GM19328 (cell line): ENCODE results near the gene ITPKB.

Experiments
- ATAC-seq: cut with Tn5 transposase; IDR thresholded peaks from one replicate; pipeline ENCODE4 v1.9.1; 2021; ENCODE audit warnings: mild to moderate bottlenecking, moderate library complexity; ENCODE audit not compliant: unreplicated experiment

The ITPKB gene

DNA sequence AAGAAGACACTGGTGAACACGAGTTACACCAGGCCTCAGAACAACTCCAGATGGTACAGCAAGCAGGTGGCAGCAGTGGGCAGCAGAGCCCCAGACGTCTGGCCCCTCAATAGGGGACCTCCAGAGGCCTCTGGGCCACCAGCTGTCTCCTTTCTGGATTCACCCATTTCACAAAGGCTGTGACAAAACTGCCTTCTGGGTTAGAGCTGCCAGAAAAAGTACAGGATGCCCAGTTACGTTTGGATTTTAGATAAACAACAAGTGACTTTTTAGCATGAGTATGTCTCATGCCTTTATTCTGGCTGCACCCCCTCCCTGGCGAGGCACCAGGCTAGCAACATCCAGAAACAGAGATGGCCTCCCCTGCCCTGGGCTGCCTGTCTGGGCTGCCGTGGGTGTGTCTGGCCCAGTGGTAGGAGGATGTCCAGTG lies 30.1 kb downstream of the ITPKB start:
- ATAC-seq: no peak

DNA sequence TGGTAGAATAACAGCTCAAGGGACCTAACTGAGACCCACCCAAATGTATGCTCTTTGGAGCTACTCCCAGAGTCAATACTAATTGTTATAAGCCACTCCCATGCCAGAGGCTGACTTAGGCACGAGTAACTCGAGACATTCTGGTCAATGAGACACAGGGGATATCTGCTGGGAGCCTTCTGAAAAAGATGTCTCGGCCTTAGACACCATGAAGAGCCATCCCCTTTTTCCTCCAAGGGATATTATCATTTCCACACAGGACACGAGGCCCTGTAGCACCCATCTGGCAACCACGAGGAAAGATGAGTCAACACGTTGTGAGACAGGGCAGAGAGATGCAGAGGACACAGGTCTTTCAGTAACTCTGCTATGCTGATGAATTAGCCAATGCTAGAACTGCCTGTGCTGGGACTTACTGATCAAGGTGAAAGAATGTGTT lies 30.7 kb downstream of the ITPKB start:
- no peak for ATAC-seq

DNA sequence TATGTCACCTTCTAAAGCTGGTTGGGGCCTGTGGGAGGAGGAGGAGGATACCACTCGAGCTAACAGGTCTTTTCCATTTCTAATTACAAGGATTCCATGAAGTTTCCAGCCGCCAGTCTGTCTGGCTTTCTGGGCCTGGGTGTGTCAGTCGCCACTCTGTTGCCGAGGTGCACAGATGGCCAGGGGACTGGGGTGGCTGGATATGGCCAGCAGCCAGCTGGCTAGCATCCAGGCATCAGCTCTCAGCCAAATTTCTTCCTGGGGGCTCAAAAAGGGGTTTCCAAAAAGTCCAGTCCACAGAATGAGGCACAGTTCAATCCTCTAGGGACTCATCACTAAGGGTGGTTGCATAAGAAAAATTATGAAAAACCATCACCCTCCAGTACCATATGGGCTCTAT lies 32.4 kb downstream of the ITPKB start:
- no peak for ATAC-seq

DNA sequence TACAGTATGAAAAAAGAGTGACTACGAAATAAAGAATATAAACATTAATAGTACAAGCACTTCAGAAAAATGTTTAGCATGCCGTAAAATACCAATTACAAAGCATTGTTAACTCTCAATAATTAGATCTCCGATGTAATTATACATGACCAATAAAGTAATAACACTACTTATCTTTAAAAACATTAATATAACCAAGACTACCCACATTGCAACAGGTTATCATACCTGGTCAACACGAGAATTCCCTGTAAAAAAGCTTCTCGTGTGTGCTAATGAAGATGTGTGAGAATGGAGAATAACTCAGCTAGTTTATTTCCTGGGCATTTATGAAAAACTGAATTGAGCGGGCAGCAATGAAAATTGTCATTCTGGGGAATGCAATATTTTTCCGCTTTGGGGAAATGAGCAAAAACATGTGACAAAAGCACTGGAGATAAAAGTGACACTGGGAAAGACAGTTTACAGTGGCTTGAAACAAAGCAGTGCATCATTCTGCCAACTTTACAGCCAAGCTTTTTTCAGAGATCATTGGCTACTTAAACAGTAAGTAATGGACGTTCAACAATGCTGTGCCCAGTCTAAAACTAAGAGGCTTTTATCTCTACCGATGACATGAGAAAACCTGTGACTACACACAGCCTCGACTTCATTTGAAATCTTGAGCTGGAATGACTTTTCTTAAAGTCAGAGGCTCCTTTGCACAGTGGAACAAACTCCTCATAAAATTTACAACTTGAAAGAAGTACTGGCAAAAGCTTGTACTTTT lies 34.7 kb downstream of the ITPKB start:
- ATAC-seq: no peak

DNA sequence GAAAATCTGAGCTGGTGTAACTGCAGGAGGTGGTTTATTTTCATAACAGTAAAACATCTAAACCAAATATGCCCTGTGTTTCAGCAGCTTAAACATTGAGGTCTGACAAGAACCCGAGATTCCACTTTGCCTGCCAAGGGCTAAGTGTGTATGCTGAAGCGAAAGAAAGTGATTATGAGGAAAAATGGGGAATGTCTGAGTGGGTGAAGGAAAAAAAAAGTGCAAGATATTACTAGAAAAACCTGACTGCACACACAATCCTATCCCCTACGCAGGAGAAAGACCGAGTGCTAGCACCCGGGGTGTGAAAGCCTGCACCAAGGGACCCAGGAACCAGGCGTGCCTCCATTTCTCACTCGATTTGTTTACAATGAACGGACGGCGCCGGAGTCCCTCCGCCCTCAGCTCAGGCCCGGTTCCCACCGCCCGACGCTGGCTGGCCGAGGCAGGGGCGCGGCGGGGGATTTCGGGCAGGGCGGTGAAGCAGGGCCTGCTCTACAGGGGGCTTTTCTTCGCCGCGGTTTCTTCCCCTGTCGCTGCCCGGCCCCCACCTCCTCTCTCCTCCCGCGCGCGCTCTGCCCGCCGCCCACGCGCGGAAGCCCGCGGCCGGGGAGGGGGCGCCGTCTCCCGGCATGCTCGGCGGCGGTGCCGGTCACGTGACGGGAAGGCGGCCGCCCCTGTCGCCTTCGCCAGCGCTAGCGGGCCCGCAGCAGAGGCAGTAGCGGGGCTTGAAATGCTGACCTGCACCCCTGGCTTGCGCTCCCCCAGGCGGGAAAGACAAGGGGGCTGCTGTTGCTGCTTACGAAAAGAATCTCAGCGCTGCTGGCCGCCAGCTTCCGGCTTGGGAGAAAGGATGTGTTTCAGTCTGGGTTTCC lies 35.9 kb downstream of the ITPKB start:
- peak; percentile 79 for ATAC-seq

DNA sequence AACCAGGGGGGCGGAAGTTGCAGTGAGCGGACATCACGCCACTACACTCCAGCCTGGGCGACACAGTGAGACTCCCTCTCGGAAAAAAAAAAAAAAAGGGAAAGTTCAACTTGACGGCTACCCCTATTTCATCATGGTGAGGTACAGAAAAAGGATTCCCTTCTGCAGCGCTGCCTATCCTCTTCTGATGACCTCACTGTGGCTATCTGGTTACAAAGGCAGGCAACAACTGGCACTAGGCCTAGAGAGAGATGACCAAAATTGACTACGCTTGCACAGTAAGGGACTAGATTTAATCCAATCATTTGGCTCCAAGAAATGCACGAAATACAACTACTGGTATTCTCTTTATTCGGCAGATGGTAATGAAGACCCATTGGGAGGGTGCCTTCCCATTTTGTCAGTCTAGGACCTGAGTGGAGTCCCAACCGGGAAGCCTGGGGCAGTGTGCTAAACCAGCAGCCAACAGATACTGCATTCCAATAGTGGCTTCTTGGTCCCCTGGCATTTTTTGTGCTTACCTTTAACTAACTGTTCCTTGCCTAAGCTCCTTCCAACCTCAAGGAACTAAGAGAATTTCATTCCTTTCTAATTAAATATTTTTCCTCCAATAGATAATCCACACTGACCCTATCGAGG lies 36.6 kb downstream of the ITPKB start:
- no peak for ATAC-seq

DNA sequence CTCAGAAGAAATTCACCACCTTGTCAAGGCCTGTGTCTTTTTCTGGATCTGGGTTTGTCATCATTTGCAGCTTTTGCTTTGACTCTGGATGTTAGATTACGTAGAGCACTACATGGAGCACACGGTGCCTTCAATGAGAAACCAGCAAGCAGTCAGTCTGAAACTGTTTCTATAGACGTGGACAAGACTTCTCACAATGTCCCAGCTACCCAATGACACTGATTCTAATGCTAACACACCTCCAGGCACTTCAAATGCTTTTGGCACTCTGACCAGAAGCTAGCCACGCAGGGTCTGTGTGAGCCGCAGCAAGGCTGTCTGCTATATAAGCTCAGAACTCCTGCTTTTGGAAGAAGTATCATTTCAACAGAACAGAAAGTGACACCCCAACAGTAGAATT lies 38.2 kb downstream of the ITPKB start:
- ATAC-seq: no peak

DNA sequence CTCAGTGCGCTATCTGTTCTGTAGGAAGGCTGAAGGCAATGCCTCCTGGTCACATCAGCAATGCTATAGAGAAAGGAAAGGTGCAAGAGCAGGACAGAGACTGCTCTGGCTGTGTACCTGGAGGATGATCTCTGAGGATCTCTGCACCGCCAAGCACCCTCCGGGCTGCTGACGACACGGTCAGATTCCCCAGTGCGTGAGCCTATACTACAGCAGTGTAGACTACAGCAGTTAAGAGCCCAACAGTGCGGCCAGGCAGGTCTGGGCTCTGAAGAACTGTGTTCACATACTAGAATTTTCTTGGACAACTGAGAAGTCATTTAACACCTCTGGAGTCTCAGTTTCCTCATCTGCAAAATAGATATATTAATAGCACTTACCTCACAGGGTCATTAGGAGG lies 39.9 kb downstream of the ITPKB start:
- ATAC-seq: no peak

DNA sequence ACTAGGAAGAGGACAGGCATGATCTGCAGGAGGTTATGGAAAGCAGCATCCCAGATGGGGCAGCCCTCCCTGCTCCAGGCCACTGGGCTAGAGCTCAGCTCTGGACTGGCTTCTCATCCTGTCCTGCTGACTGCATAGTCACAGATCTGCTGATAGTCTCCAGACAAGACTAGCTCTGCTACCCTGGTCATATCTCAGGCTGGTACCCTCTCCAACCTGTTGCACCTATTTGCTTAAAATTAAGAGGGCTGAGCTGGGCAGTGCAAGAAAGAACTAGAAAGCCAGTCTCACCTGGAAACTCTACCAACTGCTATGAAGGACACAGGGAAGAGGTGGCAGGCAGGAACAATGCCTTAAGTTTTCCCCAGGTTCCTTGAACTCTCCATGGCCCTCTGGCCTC lies 40.4 kb downstream of the ITPKB start:
- no peak for ATAC-seq

DNA sequence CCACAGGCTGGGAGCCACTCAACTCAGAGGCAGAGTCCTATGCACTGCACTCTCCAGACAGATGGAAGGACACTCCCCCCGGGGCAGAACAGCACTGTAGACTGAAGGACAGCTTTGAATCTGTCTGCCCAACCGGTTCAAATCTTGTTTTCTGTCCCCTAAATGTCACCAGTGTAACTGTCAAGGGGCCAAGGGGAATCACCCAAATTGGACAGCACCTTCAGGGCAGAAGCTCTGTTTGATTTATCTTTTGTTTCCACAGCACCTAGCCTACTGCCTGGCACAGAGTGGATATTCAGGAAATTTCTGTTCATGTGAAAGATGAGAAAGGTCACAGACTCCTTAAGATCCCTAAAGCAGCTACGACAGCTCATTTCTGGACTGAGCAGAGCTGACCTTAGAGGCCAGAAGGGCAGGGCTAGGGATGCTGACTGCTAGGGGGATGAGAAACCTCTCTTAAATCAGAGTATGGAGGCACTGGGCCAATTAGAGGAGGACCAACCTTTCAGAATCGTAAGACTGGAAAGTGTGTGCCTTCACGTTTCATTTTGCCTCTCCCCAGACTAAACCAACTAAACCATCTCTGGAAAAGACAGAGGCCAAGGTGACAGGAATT lies 41.0 kb downstream of the ITPKB start:
- peak; percentile 13 for ATAC-seq

DNA sequence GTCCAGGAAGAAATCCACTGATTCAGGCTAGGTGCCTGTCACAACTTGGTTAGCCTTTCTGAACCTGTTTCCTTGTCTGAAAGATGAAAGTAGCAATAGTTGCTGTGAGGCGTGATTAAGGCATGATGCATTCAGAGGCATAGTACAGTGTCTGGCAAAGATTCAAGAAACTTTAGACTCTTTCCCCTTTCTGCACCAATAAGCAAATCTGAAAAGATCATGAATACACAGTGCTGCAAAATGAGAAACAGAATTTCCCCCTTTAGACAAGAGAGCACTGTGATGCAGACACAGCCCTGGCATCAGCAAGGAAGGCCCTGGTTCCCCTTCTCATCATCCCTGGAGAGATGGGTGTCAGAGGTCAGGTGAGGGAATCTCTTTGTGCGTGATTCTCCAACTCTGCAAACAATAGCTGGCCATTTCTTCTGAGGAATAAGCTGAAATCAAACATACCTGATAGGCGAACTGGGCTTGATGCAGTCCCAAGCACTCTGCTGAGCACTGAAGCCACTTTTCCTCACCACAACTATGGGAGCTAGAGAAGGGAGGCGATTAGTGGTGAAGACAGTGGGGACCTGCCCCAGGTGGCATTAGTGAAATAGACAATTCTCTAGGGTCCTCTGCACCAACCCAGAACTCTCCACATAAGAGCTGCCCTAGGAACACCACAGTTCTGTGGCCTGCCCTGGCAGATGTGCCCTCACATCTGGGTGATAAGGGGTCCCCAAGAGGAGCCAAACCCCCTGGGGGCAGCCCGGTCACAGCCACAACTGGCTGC lies 41.7 kb downstream of the ITPKB start:
- peak; percentile 45 for ATAC-seq

DNA sequence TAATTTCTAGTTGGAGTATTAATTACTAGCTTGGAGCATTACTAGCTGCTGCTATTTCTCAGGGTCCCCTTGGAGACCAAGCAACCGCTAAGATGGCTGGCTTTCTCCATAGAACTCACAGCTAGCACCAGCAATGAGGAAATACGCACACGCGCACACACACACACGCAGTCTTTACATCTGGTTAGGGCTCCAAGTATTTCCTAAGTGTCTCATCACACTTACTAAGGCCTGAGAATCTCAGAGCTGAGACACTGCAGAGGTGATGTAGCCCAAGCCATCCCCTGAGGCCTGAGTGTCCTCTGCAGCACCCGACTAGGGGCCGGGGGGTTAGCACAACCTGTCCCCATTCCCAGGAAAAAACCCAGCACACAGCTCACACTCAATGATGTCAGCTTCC lies 42.5 kb downstream of the ITPKB start:
- no peak for ATAC-seq

DNA sequence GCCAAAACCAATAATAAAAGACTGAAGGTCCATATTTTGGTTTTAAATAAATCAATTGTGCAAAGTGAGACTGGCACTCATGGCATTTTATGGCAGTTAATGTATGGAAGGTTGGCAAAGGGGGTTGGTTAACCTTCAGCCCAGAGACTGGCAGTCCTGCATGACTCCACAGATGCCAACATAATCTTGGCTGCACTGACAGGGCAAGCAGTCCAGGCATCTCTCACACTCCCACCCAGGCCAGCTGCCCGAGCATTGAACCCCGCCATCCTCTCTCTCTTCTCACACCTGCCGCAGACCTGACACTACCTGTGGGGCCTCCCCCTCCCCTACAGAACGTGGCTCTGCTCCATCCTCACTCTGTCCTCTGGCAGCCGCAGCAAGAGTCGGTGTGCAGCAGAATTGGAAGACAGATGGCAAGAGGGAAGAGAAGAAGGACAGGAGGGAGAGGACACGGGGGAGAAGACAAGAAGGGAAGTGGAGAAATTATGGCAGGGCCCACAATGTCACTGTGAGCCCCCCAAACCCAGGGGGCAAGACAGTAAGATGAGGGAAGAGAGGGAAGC lies 43.7 kb downstream of the ITPKB start:
- no peak for ATAC-seq

DNA sequence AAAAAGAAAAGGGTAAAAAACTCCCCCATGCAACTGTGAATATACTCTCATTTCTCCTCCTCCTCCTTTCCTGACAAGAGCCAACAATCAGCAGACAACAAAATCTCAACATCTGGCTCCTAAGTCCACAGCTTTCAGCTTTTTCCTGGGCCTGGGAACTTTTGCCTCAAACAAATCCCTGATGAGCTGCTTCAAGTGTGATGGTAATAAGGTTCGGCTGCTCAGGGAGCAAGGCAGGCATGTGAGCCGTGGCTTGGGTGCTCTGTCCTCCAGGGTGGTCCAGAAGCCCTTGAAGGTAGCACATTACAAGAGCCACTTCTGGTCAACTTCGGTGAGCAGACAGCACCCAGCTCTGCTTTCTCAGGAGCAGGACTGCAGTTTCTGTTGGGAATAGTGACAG lies 46.3 kb downstream of the ITPKB start:
- ATAC-seq: no peak

DNA sequence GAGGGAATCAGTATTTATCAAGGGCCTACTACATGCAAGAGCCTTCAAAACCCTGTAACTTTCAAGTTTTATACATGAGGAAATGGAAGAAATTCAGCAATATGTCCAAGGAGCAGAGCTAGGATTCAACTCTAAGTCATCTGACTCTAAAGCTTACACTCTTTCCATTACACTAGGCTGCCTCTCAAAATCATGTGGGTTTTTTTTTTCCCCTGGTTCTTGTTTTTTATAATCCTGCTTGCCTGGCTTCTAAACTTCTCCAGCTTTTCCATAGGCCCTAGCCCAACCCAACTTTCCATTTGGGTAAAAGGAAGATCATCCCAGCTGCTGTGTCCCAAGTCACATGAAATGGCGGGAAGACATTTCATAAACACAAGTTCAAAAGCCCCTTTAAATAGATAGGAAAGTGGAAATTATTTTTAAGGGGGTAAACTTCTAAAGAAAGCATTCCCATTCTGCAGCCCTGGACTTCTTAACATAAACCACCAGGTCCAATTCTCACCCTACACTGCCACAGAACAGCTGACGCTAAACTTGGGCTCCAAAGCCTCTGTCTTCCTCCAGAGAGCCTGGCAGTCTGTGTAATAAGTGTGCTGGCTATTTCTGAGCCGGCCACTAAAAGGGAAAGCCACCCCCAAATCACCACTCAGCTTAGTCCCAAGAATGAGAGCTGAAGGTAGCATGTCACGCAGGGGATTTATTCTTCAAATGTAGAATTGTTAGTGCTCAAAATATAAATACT lies 46.9 kb downstream of the ITPKB start:
- ATAC-seq: no peak

DNA sequence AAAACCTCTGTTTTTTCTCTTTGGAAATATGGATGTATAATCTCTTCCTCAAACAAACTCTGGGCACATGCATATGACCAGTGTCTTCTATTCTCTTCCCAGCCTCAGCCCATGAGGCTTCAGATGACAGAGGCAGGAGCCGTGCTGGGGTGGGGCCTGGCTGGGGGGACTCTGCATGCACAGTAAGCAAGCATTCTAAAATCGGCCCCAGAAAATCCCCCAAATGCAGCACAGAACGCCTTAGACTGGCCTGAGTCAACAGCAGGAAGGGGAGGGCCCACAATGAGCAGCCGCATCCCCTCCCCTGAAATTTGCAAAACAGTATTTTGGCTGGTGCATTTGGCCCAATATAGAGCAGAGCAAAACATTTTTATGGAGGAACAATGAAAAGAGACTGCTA lies 47.8 kb downstream of the ITPKB start:
- no peak for ATAC-seq

DNA sequence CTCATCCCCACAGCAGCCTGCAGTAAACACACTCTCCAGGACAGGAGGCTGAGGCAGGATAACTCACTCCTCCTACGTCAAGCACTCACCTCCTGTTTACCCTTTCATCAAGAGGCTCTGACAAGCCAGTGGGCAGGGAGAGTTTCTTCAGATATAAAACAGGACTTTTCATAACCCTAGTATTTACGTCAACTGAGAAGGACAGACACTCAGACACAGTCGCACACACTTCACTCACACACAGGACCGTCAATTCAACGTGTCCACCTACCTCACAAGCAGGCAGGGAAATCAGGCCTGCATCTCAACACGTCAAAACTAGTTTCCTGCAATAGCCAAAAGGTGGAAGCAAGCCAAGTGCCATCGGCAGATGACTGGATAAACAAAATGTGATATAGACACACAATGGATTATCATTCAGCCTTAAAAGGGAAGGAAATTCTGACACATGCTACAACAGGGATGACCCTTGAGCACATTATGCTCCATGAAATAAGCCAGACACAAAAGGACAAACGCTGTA lies 48.6 kb downstream of the ITPKB start:
- no peak for ATAC-seq

DNA sequence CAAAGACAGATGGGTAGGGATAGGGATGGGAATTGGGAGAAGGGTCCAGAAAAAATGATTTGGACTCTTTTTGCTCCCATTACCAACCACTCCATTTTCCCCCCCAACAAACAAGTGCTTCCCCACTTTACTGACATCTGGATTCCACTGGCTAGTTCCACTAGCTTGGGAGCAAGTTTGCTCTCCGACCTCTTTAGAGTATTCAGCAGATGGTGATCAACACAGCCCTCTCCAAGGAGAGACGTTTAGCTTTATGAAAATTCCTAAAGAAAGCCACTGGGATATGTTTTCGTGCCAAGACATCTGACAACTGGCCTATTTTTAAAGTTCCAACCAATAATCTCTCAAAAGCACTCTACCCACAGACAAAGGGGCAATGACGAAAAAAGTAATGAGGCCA lies 50.3 kb downstream of the ITPKB start:
- ATAC-seq: no peak

DNA sequence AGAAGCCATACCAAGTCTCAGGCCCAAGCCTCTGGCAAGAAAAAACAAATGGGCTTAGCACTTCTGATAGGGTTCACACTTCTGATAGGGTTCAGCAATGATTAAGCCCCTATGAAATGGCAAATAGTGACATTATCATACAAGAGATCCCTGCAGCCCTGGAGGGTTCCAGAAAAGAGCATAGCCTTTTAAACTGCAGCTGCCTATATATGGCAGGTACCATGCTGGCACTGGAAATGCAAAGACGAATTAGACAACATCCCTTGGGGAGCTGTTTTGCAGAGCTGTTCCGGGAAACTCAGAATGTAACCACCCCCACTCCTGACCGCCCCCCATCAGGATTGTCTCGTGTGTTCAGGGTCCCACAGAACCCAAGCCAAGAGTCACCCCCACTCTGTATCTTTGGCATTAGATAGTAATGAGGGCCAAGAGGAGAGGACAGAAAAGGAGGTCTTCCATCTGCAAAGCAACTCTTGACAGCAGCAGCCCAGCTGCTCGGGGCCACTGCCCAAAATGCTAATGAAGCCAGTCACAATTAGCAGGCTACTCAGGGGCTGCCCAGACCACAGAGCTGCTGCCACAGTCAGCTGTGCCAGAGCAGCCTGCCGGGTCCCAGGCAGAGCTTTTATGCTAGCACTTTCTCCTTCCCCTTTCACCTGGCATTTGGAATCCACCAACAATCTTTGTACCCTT lies 50.9 kb downstream of the ITPKB start:
- no peak for ATAC-seq
